ENCODE data around the gene NTMT2.

Gene NTMT2

DNA sequence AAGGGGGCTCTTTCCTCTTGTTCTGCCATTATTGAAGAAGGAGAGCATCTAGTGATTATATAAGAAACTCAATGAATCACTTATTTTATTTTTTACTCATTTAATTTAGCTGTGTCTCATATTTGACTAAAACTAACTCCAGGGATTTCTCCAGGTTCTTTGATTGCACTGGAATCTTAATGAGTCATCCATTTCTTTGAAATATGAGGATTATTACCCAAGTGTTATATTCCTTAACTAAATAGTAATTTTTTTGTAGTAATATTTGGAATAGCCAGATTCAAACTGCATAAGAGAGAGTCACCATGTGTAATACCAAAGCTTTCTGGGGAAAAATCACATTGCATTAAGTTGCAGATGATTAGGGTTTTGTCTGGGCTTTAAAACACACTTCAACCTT lies 59.5 kb downstream of the NTMT2 start:
- DNase-seq (ENCODE audit: low read depth in 3 of 3, low spot score in 1 of 3), result no peak

DNA sequence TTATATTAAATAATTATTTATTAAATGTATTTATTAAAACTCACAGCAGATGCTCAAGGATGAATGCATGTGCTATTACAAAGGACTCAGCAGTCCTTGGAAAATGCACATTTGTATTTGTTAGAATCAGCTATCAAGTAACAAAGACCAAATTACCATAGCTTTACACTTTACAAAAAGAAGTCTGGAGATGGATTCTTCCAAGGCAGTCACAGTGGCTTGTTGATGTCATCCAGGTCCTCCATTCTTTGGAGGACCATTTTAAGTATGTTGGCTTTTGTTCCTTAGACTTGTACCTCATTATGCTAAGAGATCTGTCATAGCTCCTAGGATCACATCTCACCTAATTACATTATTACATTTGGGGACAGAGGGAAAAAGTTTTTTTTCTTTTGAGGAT lies 63.4 kb downstream of the NTMT2 start:
- no peak for DNase-seq (ENCODE audit: low read depth in 3 of 3, low spot score in 1 of 3)

GRCh38 chr1:170210142-170210541 lies 64.4 kb downstream of the NTMT2 start:
- no peak for DNase-seq (ENCODE audit: low read depth in 3 of 3, low spot score in 1 of 3)

DNA sequence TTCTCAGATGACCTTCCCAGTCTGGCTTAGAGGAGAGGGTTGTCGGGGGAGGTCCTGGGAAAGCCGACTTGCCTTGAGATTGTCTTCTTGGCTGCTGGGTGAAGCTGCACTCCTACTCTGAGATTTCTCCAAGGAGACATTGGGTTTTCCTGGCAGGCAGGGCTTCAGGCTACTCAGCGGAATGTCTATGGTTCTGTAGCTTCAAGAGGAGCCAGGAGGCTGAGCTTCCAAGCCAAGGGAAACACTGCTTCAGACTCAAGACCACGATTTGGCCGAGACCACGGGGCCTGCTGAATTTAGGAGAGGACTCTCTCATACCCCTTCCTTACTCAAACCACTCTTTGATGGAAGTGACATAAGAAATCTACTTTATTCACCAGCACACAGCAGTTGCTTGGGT lies 67.8 kb downstream of the NTMT2 start:
- DNase-seq (ENCODE audit: low read depth in 3 of 3, low spot score in 1 of 3), result no peak

DNA sequence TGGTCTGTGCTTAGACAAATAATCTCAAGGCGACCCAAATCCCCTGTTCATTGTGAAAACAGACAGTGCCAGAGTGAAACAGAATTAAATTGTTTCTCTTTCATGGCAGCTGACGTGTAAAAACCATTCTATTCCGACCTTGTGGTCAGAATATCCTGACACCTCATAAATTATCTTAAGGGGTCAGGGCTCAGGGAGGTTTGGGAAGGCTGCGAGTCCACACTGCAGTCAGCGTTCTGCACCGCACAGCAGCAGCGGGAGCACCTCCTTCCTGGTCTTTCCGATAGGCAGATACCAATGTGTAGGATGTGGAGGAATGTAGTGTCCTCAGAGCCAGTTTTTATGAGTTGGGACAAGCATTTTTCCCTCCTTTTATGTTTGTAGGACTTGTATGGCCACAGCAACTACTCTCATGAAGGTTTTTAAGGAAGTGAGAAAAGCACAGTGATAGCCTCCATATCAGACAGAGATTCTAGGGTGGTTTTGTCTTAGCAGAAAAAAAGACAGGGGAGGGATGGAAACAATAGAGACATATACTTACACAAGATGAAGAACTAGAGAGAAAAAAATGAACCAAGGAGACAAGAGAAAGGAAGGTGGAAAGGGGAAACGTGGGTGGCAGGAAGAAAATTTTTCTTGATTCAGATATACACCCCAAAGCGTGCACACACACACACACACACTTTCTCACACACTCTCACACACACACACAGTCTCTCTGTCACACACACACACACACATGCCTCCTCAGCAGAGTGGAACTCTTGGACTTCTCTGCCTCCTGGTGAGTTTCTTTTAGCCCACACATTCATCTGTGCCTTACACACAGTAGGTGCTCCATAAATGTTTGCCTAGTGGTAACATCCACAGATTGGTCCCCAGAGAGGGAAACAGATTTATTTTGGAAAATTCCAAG lies 68.6 kb downstream of the NTMT2 start:
- DNase-seq (ENCODE audit: low read depth in 3 of 3, low spot score in 1 of 3), result no peak

DNA sequence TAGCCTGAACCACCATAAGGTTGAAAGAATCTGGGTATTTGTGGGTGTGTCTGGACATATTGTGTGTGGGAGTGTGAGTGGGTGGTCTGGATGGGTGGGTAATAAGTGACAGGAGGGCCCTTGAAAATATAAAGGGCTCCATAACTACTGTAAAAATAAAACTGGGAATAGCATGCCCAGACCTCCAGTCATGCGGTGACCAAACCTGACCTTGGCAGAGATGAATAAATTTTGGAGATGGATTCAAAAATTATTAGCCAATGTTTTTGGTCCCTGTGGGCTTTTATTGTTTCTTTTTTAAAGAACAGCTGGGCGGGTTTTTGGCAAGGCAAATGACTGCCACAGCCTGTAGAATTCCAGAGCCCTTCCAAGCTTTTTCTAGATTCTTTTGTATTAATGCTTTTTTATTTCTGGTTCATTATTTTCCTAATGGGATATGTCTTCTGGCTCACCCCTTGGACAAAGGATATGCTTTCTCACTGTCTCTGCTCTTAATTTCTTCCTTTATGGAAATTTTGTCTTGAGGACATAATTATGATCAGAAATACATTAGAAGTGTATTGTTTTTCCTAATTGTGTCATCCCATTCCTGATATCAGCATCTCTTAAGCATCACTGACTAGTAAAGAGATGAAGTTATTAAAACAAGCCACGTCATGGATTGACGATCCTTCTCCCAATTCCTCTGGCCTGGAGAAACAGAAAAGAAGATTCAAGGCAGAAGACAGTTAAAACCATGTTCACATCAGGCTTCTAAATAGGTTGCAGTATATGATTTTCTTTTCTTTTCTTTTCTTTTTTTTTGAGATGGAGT lies 69.5 kb downstream of the NTMT2 start:
- DNase-seq (ENCODE audit: low read depth in 3 of 3, low spot score in 1 of 3), result no peak

DNA sequence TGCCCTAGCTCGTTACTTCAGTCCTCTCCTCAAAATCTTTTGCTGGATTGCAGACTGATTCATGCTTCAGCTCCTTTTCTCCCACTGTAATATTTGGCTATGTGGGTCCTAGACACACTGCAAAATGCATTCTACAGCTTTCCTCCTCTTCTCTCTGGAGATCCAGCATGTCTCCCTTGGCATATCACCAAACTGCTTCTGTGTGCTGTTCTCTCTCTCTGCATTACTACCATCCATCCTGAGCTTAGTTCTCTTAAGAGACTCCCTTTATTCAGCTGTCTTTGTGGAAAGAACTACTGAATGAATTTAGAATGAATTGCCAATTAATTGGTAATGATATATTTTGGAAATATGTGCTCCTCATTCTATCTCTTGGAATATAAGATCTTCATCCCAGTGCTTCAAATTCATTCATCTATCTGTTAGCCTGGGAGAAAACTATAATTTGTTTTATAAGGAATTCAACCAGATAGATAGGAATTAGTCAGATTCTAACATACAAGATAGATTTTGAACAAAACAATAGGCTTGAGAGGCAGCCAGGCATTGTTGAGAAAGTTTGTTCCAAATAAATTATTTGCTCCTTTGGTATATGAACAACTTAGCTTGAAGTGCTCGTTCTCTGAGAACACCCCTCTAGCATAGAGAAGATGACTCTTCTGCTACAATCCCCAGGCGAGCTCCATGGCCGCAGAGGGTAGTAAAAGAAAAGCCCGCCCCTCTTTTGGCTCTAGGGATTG lies 71.9 kb downstream of the NTMT2 start:
- no peak for DNase-seq (ENCODE audit: low read depth in 3 of 3, low spot score in 1 of 3)

DNA sequence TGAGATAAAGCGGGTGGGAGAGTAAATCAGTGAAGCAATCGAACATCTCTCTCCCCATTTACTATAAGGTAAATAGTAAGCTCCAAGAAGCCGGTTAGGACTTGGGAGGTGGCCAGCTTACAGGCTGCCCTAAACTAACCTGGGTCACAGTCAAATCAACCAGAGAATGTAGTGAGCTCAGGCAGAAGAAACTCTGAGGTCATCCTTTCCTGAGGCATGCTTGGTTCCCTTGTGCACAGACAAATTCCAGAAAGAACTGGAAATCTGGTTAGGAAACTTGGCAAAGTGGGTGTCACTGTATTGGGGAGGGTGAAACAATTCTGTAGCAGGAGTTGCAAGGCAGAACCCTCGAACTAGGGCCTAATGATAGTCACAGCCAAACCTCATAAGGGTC lies 72.5 kb downstream of the NTMT2 start:
- no peak for DNase-seq (ENCODE audit: low read depth in 3 of 3, low spot score in 1 of 3)

Data from stimulated activated CD4-positive, alpha-beta T cell treated with anti-CD3 and anti-CD28 coated beads, TNF-alpha, amount 100 ng/mL, for 1 hour (primary cell).